Smooth muscle cell of the pulmonary artery (primary cell): ENCODE measurements around the gene ZBTB24. TPM values are rescaled to one million over a fixed set of nuclear protein-coding genes. Genes with fewer than 3 reads are reported as not detected.

Experiments used
- total RNA-seq: library from RNA; depleted of rRNA; stranded (reverse); fragments of >200 nt; gene quantifications from 2 replicates; pipeline ENCODE4 v1.2.3, GENCODE V29; 2014

ZBTB24 gene
- 6.1 and 6.6 TPM in 2 replicates for total RNA-seq

GRCh38 chr6:109482905-109483734, at the start of gene ZBTB24:
Gene ZBTB24 (minus strand): TSS chr6:109483219. CDS start chr6:109482026, 1,193 bp downstream.

GRCh38 chr6:109455437-109456110, 27.4 kb downstream of the ZBTB24 start, which contains the start of gene MICAL1:
Gene MICAL1 (minus strand): TSS chr6:109455772. CDS start chr6:109454196, 1,576 bp downstream.

GRCh38 chr6:109440331-109441068, 42.5 kb downstream of the ZBTB24 start, which contains the start of the genes PPIL6 and SMPD2:
Gene PPIL6 (minus strand): TSS chr6:109440628. CDS start chr6:109440590, 38 bp downstream.
Gene SMPD2 (plus strand): TSS chr6:109440724. CDS start chr6:109441122, 398 bp downstream.

Other genes starting within 250 kb of the ZBTB24 start
- gene CD164, start 100.8 kb downstream of the ZBTB24 start, total RNA-seq = 244 and 285 TPM in 2 replicates
- gene PPIL6, start 42.6 kb downstream of the ZBTB24 start, total RNA-seq = 3.3 and 5.0 TPM in 2 replicates
- 7.7 and 8.6 TPM in 2 replicates for gene SMPD2, start 42.5 kb downstream of the ZBTB24 start, total RNA-seq
- gene MICAL1, start 27.4 kb downstream of the ZBTB24 start, total RNA-seq = 50.4 and 71.4 TPM in 2 replicates
- gene AK9, start 208.0 kb upstream of the ZBTB24 start, total RNA-seq = 2.9 and 5.0 TPM in 2 replicates
- 19.9 and 25.9 TPM in 2 replicates for gene FIG4, start 208.1 kb upstream of the ZBTB24 start, total RNA-seq